Activated naive CD8-positive, alpha-beta T cell treated with anti-CD3 and anti-CD28 coated beads for 36 hours (primary cell): ENCODE results near the gene OR5B17. TPM values are rescaled to one million over a fixed set of nuclear protein-coding genes. Genes with fewer than 3 reads are reported as not detected.

Experiments used
- total RNA-seq, 2 experiments: library from RNA; stranded (reverse); gene quantifications; one replicate each; pipeline ENCODE4 v1.2.3, GENCODE V29; 2021

The OR5B17 gene
- total RNA-seq, 2 experiments from 2014 or later: not detected

Other genes with a start within 250 kb of the OR5B17 start
- gene OR9I1, start 233.5 kb downstream of the OR5B17 start, total RNA-seq: not detected
- gene OR9Q2, start 170.0 kb downstream of the OR5B17 start, total RNA-seq: not detected
- gene OR1S2, start 154.9 kb downstream of the OR5B17 start, total RNA-seq: not detected
- not detected for gene OR1S1, start 146.3 kb downstream of the OR5B17 start, total RNA-seq
- gene OR10Q1, start 130.2 kb downstream of the OR5B17 start, total RNA-seq: not detected
- gene OR10W1, start 90.8 kb downstream of the OR5B17 start, total RNA-seq: not detected
- not detected for gene OR5B3, start 47.8 kb upstream of the OR5B17 start, total RNA-seq
- not detected for gene OR5B2, start 69.1 kb upstream of the OR5B17 start, total RNA-seq
- not detected for gene OR5B12, start 83.2 kb upstream of the OR5B17 start, total RNA-seq
- gene OR5B21, start 149.0 kb upstream of the OR5B17 start, total RNA-seq: not detected
- gene LPXN, start 216.8 kb upstream of the OR5B17 start, total RNA-seq: 100 to 1,000 TPM; 146 to 147 TPM
- 10 to 100 TPM; 52.8 to 54.9 TPM for gene ZFP91, start 220.0 kb upstream of the OR5B17 start, total RNA-seq